ENCODE measurements around the gene GPR37.

GPR37 gene

DNA sequence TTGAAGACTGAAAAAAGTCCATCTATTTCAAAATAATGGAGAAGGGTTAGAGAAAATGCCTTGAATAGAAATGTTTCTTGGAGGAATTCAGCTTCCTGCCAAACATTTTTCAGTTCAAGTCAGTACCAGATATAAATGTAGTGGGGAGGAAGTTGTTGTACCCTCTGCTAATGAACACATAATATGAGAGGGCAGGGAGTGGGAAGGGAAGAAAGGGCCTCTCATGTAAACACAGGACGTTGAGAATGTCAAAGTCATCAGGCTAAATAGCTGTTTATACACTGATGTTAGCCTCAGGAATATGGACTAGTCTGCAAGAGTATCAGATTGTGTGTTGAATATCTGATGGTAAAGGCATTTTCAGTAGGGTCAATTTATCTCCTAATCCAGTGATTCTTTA is 37.0 kb downstream of the GPR37 start:
- no peak for DNase-seq (ENCODE audit: low read depth in 2 of 2)

DNA sequence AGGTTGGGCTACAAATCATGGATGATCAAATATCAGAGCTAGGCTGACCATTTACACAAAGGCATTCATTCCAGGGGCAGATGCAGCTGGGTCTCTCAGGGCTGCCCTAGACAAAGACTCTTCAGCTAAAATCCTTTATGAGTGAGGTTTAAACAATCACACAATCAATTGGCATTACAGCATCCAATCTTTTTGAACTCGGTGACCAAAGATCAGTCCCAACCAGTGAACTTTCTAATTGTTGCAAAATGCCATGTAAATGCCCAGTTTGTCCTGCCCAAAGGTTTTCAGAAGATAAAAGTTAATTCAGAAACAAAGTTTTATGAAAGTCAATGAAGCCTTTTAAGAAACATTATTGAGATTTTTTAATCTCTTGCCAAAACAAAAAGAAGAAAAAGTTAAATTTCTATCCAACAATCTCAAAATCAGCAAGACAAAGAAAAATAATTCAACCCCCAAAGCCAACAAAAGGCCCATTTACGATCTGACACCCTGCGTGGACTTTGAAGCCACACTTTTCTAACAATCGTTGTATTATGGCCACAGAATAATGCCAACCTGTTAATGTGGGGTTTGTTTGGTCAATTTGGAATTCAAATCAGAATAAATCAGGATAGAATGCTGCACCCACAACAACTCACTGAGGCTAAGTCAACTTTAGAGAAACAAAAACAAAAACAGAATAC is 40.9 kb downstream of the GPR37 start:
- DNase-seq (ENCODE audit: low read depth in 2 of 2): no peak

DNA sequence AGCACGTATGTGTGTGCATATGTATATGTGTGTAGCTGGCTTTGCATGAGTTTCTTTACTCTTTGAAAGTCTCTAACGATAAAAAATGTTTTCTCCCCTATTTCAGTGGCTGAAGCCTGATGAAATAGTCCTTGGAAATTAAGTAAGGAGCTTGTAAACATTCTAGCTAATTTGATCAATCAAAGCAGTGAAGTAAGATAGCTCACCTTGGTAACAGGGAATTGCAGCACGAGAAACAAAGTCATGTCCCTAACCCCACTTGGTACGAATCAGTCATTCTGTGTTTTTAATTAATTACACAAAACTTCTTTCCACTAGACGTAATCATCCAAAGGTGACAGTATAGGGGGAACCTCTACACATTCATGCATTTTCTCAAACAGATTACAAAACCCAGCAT is 41.5 kb downstream of the GPR37 start:
- no peak for DNase-seq (ENCODE audit: low read depth in 2 of 2)

DNA sequence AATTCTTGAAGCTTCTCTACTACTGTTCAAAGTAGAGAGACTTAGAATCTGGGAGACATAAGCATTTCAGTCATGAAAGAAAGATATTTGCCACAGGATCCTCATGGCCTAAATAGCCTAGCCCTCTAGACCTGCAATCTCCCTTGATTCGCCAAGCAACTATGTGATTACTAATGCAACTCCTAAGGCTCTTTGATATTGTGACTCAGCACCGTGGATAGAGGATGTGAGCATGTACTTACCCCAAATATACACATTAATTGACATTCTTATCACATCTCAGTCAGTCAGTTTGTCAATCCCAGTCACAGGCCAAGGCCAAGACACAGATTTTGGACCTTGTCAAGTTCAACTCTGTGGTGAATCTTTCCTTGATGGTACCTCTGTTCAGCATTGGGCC is 42.6 kb downstream of the GPR37 start:
- no peak for DNase-seq (ENCODE audit: low read depth in 2 of 2)

DNA sequence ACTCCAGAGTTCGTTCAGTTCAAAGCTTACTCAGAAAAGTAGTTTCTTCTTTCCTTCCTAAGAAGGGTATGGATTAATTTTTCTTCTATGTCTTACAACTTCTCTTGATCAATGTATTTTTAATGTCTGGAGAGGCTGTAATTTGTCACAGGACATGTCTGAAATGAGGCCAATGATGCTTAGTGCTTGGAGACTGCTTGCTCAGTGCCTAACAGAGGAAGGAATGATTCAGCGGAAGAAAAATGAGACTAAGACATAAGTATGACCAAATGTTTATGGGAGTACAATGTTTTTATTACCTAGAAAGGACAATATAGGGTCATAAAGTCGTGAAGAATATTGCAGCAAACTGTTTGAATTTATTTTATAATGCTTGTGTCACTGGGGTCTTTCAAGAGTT is 43.3 kb downstream of the GPR37 start:
- no peak for DNase-seq (ENCODE audit: low read depth in 2 of 2)

DNA sequence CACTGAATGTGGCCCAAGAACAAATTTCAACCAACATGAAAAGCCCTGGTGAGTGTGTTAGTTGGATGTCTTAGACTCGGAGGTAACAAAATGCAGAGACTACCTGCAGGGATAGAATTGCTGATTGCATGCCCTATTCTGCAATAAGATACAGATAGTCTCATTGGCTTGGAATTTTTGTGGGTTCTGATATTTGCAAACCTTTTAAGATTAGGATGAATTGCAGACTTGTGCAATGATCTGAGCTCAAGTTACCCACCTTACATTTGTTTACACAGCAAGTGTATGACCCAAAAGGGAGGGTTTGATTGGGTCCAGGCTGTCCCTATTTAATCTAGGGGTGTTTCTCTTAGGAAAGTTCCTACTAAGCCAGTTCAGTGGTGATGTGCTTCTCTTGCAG is 45.4 kb downstream of the GPR37 start:
- DNase-seq (ENCODE audit: low read depth in 2 of 2): no peak

DNA sequence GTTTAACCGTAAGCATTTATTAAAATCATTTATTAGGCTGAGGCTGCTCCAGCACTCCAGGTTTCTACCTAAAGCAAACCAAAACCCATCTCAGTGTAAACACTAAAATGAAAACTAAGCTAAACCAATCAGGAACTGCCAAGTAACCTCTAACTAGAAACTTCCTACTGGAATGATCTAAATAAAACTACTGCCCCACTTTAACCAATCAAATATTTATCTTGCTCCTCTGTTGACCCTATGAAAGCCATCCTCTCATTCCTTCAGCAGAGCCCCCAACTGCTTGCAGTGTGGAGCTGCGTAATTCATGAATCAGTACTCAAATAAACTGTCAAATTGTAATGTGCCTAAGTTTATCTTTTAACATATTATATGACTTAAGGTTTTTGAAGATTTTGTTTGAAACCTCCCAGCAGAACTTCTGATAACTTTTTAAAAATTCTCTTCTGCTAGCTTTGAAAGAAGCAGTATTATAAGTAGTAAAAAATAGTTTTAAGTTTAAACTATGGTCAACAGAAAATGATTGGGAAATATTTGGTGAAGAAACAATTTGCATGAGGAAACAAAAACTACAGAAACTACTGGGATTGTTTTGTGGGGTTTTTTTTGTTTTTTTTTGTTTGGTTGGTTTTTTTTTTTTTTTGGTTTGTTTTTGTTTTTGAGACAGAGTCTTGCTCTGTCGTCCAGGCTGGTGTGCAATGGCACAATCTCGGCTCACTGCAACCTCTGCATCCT is 47.4 kb downstream of the GPR37 start:
- no peak for DNase-seq (ENCODE audit: low read depth in 2 of 2)

DNA sequence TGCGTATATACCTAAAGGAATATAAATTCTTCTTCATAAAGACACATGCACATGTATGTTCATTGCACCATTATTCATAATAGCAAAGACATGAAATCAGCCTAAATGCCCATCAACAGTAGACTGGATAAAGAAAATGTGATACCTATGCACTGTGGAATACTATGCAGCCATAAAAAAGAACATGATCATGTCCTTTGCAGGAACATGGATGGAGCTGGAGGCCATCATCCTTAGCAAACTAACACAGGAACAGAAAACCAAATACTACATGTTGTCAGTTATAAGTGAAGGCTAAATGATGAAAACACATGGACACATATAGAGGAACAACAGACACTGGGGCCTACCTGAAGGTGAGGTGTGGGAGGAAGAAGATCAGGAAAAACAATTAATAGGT is 48.7 kb downstream of the GPR37 start:
- DNase-seq (ENCODE audit: low read depth in 2 of 2): no peak

DNA sequence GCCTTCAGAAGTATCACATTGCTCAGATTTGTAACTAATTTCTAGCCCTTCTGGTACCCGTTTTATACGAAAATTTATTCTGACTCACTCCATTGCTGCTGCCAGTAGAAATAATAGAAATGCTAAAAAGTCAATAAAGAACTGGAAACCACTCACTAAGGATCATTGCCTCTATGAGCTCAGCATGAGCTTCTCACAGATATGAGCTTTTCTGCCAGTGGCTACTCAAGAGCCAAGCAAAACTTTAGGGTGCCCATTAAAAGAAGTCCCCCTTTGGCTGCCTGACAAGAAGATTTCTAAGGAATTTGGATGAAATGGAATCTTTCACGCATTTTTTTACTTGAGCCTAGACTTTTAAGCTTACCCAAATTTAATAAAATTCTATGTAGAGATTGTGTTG is 52.5 kb downstream of the GPR37 start:
- DNase-seq (ENCODE audit: low read depth in 2 of 2): no peak

DNA sequence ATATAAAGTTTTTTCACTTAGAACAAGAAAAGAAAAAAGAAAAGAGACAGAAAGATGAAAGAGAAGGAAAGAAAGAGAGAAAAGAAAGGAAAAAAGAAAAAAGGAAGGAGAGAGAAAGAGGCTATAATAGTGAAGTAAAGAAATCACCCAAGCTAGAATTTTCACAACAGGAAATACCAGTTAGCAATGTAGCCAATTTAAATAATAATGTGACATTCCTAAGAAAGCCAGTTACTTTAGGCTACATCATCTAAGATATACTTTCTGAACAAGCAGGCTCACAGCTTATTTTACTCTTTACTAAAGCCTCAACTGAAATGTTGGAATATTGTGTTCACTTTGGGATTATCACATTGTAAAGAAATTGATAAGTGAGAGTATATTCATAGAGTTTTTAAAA is 53.6 kb downstream of the GPR37 start:
- DNase-seq (ENCODE audit: low read depth in 2 of 2): no peak

DNA sequence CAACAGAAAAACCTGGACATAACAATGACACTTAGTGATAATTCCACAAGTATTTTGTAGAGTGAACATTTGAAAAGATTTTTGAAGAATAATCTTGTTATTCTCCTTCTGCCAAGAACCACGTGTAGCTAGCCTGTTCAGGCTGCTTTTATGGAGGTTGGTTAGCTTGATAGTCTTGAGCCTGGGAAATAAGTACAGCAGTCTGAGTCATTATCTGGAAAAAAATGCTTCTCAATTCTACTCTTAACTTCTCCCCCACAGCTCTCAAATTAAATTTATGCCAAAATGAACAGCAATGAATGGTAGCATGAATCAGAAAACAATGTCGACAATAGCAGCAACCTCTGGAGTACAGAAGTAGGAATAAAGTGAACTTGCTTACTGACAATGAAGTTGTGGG is 63.2 kb downstream of the GPR37 start:
- DNase-seq (ENCODE audit: low read depth in 2 of 2): no peak

DNA sequence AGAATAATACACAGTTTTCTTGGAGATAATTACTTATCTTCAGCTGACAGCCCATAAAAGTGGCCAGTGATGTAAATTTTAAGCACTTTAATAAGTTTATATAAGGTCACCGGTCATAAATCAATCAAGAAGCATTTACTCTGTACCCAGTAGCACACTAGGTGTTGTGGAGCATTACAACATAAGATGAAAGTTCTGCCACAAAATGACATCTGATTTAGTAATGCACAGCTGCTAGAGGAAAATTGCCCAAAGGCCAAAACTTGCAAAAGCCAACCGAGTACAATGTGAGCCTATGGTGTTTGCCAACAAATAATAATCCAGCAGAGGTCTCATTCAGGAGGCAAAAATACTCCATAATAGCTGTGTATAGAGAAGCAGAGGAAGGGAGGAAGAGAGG is 63.6 kb downstream of the GPR37 start:
- no peak for DNase-seq (ENCODE audit: low read depth in 2 of 2)

DNA sequence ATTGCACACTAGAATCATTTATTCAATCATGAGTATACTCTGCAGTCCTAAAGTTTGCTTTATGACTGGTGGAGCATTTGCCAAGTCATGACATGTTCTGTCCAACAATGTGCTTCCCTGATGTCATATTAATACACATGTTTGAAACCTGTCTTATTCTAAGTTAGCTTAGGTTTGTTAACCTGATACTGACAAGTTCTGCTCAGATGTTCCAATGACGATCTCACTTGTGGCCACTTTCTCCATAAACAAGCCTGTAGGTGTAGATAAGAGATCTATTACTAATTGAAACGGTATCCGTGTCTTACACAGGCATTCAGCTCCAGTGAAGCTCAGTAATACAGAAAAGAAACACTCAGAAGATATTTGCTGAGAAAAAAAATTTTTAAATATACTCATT is 64.9 kb downstream of the GPR37 start:
- DNase-seq (ENCODE audit: low read depth in 2 of 2): no peak

DNA sequence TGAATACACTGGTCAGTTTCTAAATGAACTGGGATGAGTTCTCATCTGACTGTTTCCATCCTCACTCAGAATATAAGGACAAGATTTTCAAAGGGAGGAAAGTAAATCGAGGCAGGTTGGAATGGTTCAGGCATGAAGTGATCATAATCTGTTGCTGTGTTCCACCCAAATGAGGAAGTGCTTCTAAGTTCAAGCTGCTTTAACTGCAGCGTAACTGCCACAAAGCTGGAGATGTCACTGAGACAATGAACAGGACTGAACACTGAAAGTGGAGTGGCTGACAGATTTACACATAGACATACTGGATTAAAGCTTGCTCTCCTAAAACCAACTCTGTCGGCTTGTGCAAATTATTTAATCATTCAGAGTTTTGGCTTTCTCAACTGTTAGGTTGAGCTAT is 66.6 kb downstream of the GPR37 start:
- no peak for DNase-seq (ENCODE audit: low read depth in 2 of 2)

DNA sequence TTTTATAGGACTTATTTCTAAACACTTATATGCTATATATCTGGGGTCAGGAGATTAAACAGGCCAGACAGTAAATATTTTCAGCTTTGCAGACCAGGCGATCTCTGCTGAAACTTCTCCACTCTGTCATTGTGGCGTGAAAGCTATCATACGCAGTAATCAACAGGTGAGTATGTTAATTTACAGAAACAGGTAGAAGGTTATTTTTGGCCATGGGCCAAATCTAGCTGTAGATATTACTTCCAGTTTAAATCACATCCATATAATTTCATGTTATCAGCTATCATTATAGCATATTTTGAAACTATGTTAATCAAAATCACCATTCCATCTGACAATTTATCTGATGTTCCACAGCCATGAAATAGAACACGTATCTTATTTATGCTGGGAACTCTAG is 67.8 kb downstream of the GPR37 start:
- DNase-seq (ENCODE audit: low read depth in 2 of 2): no peak
